ENCODE results near the gene BHLHE40. TPM values are rescaled to one million over a fixed set of nuclear protein-coding genes. Genes with fewer than 3 reads are reported as not detected.
A peak's percentile ranks its signal among the peaks of the same experiment; 100 is the strongest.

BHLHE40 gene
- total and polyA plus RNA-seq, 2 experiments from 2014 or later = 1.7 to 2.2 TPM

GRCh38 chr3:5002174-5002870, 23.1 kb downstream of the BHLHE40 start:
- Histone ChIP-seq H4K20me1 (replicated peaks; ENCODE audit: insufficient read depth) (no peaks in the 10 kb centered on the region), H3K79me2 (replicated peaks; ENCODE audit: insufficient read depth) (no peaks in the 10 kb centered on the region), H2AFZ (peak overlapping the region; percentile 47; the same call in 1 of the 2 replicates), H3K27ac (ENCODE audit: low read depth) (no peak overlapping the region), H3K9me2 (ENCODE audit: insufficient read depth) (no peaks in the 10 kb centered on the region), H3K36me3 (ENCODE audit: insufficient read depth) (no peaks in the 10 kb centered on the region), H3F3A (replicated peaks; ENCODE audit: low read depth) (no peaks in the 10 kb centered on the region), H3K4me2 (no peak overlapping the region), H3K4me3 (no peak overlapping the region), H3K4me1 (ENCODE audit: insufficient read depth) (peaks cover 13% of the 10 kb centered on the region), H3K27me3 (ENCODE audit: insufficient read depth) (no peaks in the 10 kb centered on the region)
- Mint-ChIP-seq H3K9me3 (no peaks in the 10 kb centered on the region), H3K4me1 (peaks cover 13% of the 10 kb centered on the region), H3K4me3 (no peak overlapping the region), H3K36me3 (ENCODE audit: low read depth) (no peaks in the 10 kb centered on the region), H3K27ac (no peak overlapping the region), H3K27me3 (ENCODE audit: insufficient read depth, low read depth, poor library complexity) (peaks cover 9% of the 10 kb centered on the region)
- ATAC-seq = peak; percentile 38
- DNase-seq (ENCODE audit: low spot score) = no peak
- TF ChIP-seq, protein P1, sequence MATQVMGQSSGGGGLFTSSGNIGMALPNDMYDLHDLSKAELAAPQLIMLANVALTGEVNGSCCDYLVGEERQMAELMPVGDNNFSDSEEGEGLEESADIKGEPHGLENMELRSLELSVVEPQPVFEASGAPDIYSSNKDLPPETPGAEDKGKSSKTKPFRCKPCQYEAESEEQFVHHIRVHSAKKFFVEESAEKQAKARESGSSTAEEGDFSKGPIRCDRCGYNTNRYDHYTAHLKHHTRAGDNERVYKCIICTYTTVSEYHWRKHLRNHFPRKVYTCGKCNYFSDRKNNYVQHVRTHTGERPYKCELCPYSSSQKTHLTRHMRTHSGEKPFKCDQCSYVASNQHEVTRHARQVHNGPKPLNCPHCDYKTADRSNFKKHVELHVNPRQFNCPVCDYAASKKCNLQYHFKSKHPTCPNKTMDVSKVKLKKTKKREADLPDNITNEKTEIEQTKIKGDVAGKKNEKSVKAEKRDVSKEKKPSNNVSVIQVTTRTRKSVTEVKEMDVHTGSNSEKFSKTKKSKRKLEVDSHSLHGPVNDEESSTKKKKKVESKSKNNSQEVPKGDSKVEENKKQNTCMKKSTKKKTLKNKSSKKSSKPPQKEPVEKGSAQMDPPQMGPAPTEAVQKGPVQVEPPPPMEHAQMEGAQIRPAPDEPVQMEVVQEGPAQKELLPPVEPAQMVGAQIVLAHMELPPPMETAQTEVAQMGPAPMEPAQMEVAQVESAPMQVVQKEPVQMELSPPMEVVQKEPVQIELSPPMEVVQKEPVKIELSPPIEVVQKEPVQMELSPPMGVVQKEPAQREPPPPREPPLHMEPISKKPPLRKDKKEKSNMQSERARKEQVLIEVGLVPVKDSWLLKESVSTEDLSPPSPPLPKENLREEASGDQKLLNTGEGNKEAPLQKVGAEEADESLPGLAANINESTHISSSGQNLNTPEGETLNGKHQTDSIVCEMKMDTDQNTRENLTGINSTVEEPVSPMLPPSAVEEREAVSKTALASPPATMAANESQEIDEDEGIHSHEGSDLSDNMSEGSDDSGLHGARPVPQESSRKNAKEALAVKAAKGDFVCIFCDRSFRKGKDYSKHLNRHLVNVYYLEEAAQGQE (IDR thresholded peaks at IDR 0.05; ENCODE audit: unreplicated experiment) = no peak
- no peak for TF ChIP-seq EZH2phosphoT487 (IDR thresholded peaks at IDR 0.05; ENCODE audit: unreplicated experiment)
- TF ChIP-seq ZNF114 (CRISPR knock-in tag; IDR thresholded peaks at IDR 0.05) = no peak
- TF ChIP-seq CREB1 (CRISPR knock-in tag; IDR thresholded peaks at IDR 0.05; ENCODE audit: low read depth) = no peak
- TF ChIP-seq, protein P2, sequence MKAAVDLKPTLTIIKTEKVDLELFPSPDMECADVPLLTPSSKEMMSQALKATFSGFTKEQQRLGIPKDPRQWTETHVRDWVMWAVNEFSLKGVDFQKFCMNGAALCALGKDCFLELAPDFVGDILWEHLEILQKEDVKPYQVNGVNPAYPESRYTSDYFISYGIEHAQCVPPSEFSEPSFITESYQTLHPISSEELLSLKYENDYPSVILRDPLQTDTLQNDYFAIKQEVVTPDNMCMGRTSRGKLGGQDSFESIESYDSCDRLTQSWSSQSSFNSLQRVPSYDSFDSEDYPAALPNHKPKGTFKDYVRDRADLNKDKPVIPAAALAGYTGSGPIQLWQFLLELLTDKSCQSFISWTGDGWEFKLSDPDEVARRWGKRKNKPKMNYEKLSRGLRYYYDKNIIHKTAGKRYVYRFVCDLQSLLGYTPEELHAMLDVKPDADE (IDR thresholded peaks at IDR 0.05) = no peak
- TF ChIP-seq POLR2AphosphoS5 (IDR thresholded peaks at IDR 0.05; ENCODE audit: low read depth) = no peak
- no peak for TF ChIP-seq NANOG (IDR thresholded peaks at IDR 0.05; ENCODE audit: borderline replicate concordance)
- TF ChIP-seq EZH2 (IDR thresholded peaks at IDR 0.05; ENCODE audit: low read depth, unreplicated experiment) = no peak
- no peak for TF ChIP-seq CTCF (conservative IDR thresholded peaks at IDR 0.05; ENCODE audit: low read depth in 2 of 2)
- no peak for TF ChIP-seq ZNF331 (CRISPR knock-in tag; IDR thresholded peaks at IDR 0.05; ENCODE audit: low read depth)
- TF ChIP-seq ZNF462 (CRISPR knock-in tag; IDR thresholded peaks at IDR 0.05) = no peak
- TF ChIP-seq STAT1 (IDR thresholded peaks at IDR 0.05; ENCODE audit: unreplicated experiment) = no peak
- no peak for TF ChIP-seq JUNB (IDR thresholded peaks at IDR 0.05; ENCODE audit: unreplicated experiment)
